M059J (cell line): Measurements from ENCODE around the gene CCT6B. TPM values are rescaled to one million over a fixed set of nuclear protein-coding genes. Genes with fewer than 3 reads are reported as not detected.
"Not testable (repeated sequence)": the region's sequence is repeated elsewhere in the genome, so short reads cannot be mapped to it uniquely, and the experiment has no call there.

Experiments used
- DNase-seq: peaks from one replicate; pipeline ENCODE4 v3.0.0-alpha.2; 2012; ENCODE audit warnings: low read depth
- total RNA-seq: library from RNA; depleted of rRNA; stranded (reverse); fragments of >200 nt; shearing (Covaris generic); gene quantifications from 2 replicates; pipeline ENCODE4 v1.2.3, GENCODE V29; 2014

Gene CCT6B
- total RNA-seq, 1 experiment from 2014 or later: 1.1 TPM

GRCh38 chr17:34980353-34980680, 19.1 kb upstream of the CCT6B start, which contains the start of gene LIG3:
TSS of gene LIG3 (plus strand) at chr17:34980512. CDS start at chr17:34983006, 2,494 bp downstream.
- DNase-seq: peak; percentile 91

DNA sequence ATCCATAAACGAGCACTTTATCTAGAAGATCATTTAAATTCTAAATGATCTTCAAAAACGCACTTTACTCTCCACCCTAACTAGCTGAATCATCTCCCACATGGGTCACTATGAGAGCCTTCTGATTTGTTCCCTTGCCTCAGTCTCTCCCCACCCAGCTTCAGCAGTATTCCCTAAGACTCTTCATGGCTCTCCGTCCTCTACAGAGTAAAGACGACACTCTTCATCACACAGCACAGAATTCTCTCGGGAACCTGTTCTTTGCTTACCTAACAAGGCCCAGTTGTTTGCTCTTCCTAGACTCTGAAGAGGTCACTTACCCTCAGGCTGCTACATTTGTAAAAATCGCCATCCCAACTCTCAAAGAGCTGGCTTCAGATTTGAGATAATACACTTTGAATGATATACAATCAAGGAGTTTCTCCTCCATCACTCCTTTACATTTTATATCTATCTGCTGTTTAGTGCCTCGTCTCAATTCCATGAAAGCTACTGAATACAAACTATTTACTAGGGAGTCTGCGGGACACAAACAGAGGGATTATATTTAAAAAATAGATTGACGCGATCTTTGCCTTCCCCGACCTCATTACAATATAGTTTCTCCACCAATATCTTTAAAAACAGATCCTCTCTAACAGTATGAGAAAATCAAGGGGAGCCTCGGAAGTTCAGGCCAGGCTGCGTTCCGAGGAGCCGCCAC, 18.5 kb upstream of the CCT6B start:
- DNase-seq: peak; percentile 6

DNA sequence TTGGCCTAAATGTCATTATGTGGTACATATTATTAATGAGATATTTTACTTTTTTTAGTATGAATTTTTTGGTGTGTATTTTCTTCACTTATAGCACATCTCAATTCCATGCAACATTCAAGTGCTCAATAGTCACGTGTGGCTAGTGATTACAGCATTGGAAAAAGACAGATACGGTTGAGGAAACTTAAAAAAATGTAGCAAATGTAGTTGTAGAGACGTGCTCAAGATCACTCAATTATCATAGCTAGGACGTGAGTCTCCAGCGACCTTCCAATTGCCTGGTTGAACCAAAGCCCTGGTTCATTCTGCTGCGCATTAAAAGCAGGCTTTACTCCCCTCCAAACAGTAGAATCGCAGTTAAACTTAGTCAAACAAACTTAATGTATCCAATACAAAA, 17.9 kb upstream of the CCT6B start:
- no peak for DNase-seq

DNA sequence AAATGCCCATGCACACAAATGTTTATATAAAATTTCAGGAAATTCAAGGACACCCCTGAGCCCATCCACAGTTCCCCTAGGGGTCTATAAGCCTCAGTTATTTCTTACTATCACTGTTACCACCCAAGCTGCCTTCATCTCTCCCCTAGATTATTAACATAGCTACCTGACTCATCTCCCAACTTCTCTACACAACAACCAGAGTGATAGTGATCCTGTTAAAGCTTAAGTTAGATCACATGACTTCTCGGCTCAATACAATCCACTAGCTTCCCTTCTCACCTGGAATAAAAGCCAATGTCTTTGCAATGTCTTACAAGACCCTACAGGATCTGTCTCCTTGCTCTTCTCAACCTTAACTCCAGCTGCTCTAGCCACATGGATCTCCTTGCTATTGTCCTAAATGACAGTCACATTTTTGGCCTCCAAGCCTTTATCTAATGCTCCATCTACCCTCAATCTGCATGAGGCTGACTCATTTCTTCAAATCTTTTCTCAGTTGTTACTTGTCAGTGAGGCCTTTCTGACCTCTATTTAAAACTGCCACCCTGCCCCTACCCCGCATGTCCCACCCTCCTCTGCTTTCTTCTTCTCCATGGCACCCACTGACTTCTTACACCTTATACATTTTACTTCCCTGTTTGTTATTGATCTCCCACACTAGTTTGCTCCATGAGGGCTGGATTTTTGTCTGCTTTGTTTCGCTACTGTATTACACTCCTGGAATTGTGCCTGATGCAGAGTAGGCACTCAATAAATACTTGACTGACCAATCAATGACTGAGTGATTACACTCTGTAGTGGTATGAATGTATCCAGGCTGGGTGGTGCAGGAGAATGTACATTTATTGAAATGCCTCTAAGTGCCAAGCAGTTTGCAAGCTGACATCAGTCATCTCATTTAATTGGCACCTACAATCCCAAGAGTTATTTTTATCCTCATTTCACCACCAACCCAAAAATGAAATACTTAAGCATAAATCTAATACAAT, 13.8 kb upstream of the CCT6B start:
- peak; percentile 59 for DNase-seq

DNA sequence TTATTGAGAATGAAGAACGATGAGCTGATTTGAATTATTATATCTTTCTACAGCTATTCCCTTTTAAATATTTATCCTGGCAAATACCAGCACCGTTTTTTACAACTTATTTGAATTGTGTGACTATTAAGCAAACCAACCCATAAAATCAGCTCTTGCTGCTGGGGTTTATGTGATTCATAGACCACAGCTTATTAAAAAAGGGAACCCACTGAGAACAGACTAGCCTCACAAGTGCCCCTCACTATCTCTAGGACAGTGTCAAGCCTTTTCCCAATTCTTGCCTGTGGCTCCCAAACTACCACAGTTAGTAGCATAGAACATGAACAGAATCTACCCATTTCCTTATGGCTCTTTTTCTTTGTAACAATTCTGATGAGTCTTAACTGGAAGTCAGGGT, 12.9 kb upstream of the CCT6B start:
- DNase-seq: peak; percentile 68

DNA sequence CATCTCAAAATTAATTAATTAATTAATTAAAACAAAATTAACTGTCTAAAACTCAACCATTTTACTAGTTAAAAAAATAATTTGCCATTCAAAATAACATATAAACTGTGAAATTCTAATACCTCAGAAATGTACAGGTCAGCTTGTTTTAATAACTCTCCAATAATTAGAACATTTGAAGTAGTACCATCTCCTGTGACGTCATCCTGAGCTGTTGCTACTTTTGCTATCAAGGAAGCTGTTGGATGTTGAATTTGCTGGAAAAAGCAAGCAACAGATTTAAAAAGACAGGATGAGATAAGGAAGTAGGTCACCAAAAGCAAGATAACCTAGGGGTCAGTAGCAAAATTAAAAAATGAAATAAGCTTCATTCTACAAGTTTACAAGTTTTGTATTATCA, 2.8 kb downstream of the CCT6B start:
- DNase-seq: no peak

DNA sequence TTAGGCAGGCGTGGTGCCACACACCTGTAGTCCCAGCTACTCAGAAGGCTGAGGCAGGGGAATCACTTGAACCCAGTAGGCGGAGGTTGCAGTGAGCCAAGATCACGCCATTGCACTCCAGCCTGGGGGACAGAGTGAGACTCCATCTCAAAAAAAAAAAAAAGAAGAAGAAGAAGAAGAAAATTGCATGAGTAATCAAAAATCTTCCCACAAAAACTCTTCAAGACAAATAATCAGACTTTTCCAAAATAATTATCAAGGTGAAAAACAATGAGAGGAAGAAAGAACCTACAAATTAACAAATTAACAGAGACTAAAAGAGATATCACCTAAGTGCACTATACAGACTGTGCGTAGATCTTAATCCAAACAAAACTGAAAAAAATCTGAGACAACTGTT, 10.5 kb downstream of the CCT6B start:
- not testable (repeated sequence) for DNase-seq

DNA sequence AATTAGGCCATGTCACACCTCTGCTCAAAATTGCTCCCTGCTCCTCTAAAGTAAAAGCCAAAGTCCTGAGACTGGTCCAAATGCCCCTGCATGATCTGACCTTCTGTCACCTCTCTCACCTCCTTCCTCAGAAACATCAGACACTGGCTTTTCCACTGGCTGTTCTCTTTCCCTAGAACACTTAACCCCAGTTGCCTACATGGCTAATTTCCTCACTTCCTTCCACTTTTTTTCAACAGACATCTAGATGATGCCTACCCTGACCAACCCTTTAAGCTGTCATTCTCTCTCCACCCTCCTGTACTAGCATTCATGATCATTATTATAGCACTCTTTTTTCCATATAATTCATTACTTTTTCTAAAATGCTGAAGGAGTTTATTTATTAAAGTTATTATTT, 31.0 kb downstream of the CCT6B start:
- no peak for DNase-seq

GRCh38 chr17:34926661-34927060, 34.6 kb downstream of the CCT6B start:
- no peak for DNase-seq

GRCh38 chr17:34920676-34921075, 40.6 kb downstream of the CCT6B start:
- no peak for DNase-seq

DNA sequence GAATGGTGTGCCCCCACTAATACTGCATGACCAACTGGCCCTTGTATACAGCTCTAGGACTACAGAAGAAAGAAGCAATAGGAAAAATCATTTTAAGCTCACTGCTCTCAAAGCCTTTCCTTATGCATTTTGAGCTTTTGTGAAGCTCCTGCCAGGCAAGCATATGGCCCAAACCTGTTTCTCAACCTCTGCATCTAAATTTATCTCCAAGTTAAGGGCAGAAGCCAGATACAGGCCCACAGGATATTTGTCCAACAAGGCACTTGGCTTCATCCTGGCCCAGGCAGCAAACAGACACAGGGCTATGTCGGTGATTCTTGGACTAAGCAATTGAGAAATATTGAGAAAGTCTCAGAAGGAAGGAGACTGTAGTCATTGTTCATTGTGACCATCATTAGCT, 43.9 kb downstream of the CCT6B start:
- no peak for DNase-seq

GRCh38 chr17:34916120-34916519, 45.1 kb downstream of the CCT6B start:
- no peak for DNase-seq

DNA sequence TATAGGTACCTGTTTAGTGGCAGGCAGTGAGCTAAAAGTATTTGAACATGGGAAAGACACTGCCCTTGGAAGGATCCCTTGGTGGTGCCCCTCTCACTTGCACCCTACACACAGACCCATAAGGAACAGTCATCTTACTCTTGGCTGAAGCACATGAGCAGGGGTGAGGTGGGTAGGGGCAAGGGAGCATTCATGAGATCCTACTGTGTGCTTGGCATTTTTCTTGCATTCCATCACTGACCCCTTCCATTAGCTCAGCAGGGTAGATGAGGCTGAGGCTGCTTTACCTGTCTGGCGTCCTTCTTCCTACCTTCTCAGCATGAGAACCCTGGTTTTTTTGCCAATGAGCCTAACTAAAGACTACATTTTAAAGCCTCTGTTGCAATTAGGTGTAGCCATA, 48.3 kb downstream of the CCT6B start:
- no peak for DNase-seq

DNA sequence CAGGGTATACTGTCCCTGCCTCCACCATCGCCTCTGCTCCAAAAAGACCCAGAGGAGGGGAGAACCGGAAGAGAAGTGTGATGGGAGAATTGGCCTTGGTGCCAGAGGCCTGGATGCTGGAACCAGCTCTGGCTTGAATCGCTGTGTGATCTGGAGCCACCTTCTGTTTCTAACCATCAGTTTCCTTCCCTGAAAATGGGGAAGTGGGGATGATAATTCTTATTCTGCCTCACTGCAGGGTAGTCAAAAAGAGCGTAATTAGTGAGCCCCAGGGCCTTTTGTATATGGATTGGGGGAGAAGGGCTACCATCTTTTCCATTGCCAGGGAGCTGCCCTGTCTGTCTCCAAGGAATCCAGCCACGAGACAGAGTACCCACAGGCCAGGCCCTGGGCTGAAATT, 52.2 kb downstream of the CCT6B start:
- no peak for DNase-seq

- no peak for DNase-seq
These were observed 58.3 kb downstream of the CCT6B start for GRCh38 chr17:34902831-34903547.

DNA sequence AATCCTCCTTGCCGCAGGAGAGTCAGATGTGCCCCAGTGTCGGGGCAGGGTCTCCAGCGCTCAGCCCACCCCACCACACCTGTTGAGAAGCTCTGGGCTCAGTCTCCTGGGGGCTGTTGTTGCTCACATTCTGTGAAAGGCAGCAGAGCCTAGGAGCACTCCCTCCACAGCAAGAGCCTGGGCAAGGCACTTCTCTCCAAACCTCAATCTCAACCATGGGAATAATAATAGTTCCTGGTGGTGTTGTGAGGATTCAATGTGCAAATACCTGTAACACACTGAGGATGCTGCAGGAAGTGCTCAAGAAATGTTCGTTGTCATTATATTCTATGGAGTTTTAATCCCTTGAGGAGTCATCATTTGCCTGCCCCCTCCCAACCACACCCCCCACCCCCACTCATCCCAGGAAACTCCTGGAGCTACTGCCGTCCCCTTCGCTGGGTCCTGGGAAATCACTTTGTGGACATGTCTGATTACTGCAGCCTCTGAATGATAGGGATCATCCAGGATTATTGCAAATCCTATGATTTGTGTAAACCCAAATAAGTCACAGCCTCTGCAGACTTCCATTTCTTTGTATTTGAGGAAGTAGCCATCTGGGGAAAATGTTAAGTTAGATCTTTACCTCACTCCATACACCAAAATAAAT, 61.5 kb downstream of the CCT6B start:
- no peak for DNase-seq

DNA sequence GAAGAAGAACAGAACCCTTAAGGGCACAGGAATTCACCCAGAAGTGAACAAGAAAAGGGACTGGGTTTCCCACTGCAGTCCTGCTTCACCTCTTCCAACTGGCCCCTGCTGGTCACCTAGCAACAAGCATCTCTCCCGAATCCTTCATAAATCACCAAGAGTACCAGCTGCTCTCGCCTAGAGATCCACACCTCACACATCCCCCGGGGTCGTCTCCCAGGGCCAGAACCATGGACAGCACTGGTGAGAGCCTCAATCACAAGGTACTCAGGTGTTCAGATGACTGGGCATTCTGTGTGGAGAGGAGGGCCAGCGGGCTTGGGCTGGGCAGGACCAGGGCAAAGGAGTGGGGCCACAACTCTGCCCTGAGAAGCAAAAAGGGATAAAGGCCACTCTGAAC, 65.9 kb downstream of the CCT6B start:
- DNase-seq: no peak

GRCh38 chr17:34894964-34895363, 66.3 kb downstream of the CCT6B start:
- DNase-seq: no peak

GRCh38 chr17:34892461-34893249, 68.6 kb downstream of the CCT6B start:
- DNase-seq: peak; percentile 19

DNA sequence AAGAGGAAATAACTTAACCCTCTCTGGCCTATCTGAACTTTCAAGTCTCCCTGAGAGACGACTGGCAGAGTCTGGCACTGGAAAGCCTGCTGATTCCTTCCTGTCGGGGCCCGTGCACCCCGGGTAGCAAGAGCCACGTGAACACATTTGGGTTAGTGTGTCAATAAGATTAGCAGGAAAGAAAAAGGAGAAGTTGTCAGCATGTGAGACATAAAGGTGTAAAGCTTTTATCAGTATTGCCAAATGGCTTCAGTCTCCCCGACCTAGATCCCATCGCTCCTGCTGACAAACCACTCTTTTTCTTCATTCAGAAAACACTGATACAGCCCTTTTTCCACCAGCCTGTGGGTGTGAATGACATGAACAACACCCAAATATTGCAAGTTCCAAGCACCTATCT, 74.4 kb downstream of the CCT6B start:
- DNase-seq: no peak

DNA sequence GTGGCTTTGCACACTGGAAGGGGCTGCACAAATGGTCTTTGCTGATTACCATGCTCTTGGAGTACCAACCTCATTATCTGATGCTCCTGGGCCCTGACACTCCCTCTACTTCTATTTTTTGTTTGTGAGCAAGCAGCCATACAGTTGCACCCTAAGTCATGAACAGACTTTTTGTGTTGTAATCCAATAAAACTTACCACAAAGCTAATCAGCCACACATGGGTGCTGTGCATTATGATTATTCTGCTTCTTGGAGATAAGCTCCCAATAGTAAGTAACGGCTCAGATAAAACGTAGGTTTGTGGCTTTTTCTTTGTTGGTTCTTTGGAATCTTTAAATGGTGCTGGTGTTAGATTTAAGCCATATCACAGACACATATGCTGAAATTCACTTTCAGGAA, 76.2 kb downstream of the CCT6B start:
- DNase-seq: no peak
